ENCODE results near the gene ATP5F1D. TPM values are rescaled to one million over a fixed set of nuclear protein-coding genes. Genes with fewer than 3 reads are reported as not detected.

The ATP5F1D gene
- total and polyA plus RNA-seq, 2 of the 13 experiments (the other 11 are each of a cell fraction or from before 2014, with no cell fraction given): 39.4 to 78.7 TPM

- no peak for TF ChIP-seq ZNF770 (CRISPR knock-in tag; IDR thresholded peaks at IDR 0.05)
These were observed 47.5 kb downstream of the ATP5F1D start (continued) for GRCh38 chr19:1288833-1289685.

- no peak overlapping the region for H3K9ac ChIP-seq (ENCODE audit: insufficient read depth, low read depth, low read length)
- peaks cover 50% of the 10 kb centered on the region for H3K79me2 ChIP-seq (ENCODE audit: insufficient read depth, low read length)
- peak overlapping the region; percentile 91 for H3K27ac ChIP-seq (ENCODE audit: extremely low read length, insufficient read depth, low read length)
- 82% methylated on average over 12 of the region's 19 CpGs for WGBS (ENCODE audit: low lambda C conversion rate)
- intact Hi-C loops (cut with micrococcal nuclease; ENCODE audit: unreplicated experiment) (no loop called here), in situ Hi-C loops (cut with HindIII; ENCODE audit: extremely low pct_ligation_motif_present, low pct_unique_long_range_greater_than_20kb) (no loop called here)
- BruUV-seq (replicated peaks): no TSS peak
- peak overlapping the region in 1 of 3 experiments; percentile 75; a peak in 1 of 6 replicates for H3K4me3 ChIP-seq (replicated peaks in 1 of 3; ENCODE audit: insufficient read depth in 1 of 3, low read depth in 2 of 3, low read length in 3 of 3)
- no peak overlapping the region for H2AFZ ChIP-seq (ENCODE audit: low read length)
- H3K4me1 ChIP-seq (ENCODE audit: insufficient read depth, low read length): peaks cover 67% of the 10 kb centered on the region
- peak overlapping the region; percentile 89 for H3K4me2 ChIP-seq (ENCODE audit: low read depth, low read length)
- H4K20me1 ChIP-seq (ENCODE audit: insufficient read depth, low read length): no peaks in the 10 kb centered on the region
- ChIA-PET CTCF (ENCODE audit: low intra/inter-chr PET ratio, low total read pairs) (no interaction called here), POLR2A (interaction anchor here (1.2 to 1.4 kb wide), 2 partner anchors 23 to 82 kb away, joined by 3 read pairs; no protein-coding TSS in a partner anchor)
- no peaks in the 10 kb centered on the region for H3K9me3 ChIP-seq (ENCODE audit: low read length)
- DNase-seq (ENCODE audit: low spot score) (no peak), FAIRE-seq (no peak), ATAC-seq (no peak)
- peaks cover 0 to 3% of the 10 kb centered on the region in 2 experiments; a peak in 1 of 5 replicates for H3K36me3 ChIP-seq (replicated peaks in 1 of 2; ENCODE audit: control insufficient read depth in 1 of 2, insufficient read depth in 2 of 2, low read length in 2 of 2)
- no peaks in the 10 kb centered on the region; a peak in 1 of 5 replicates for H3K27me3 ChIP-seq (ENCODE audit: control insufficient read depth in 1 of 2, insufficient read depth in 2 of 2, low read length in 2 of 2)
- TF ChIP-seq STAG1 (CRISPR knock-in tag; IDR thresholded peaks at IDR 0.05): peak; percentile 10; the same call in 1 of the 2 replicates
- no peak for TF ChIP-seq ZFP36L2 (CRISPR knock-in tag; IDR thresholded peaks at IDR 0.05)
- TF ChIP-seq DRAP1 (CRISPR knock-in tag; IDR thresholded peaks at IDR 0.05): no peak
- no peak for TF ChIP-seq NCOA5 (CRISPR knock-in tag; IDR thresholded peaks at IDR 0.05)
- TF ChIP-seq ZNF878 (CRISPR knock-in tag; IDR thresholded peaks at IDR 0.05): no peak
- no peak for TF ChIP-seq ZBTB33 (CRISPR knock-in tag; IDR thresholded peaks at IDR 0.05)
- TF ChIP-seq ZBTB10 (CRISPR knock-in tag; IDR thresholded peaks at IDR 0.05; ENCODE audit: borderline replicate concordance): 0 out of 2 replicates have a peak, but pooled peaks have one; percentile 58
- no peak for TF ChIP-seq ZNF33B (CRISPR knock-in tag; IDR thresholded peaks at IDR 0.05)
- peak; percentile 28; the same call in 1 of the 2 replicates for TF ChIP-seq CTCF (CRISPR knock-in tag; IDR thresholded peaks at IDR 0.05)
- no peak for TF ChIP-seq ZFX (CRISPR knock-in tag; IDR thresholded peaks at IDR 0.05; ENCODE audit: low read depth)
These were observed 48.1 kb downstream of the ATP5F1D start for GRCh38 chr19:1289686-1290025.

Measured in HepG2 (cell line).